Ovary (tissue), 9 donors: ENCODE data around the gene MED26. TPM values are rescaled to one million over a fixed set of nuclear protein-coding genes. Genes with fewer than 3 reads are reported as not detected.
"Not testable (repeated sequence)": the region's sequence is repeated elsewhere in the genome, so short reads cannot be mapped to it uniquely, and the experiment has no call there.

ENCODE experiments used
- DNase-seq, 5 donors: peaks; one replicate each; pipeline ENCODE4 v3.0.0-alpha.2; 2019 to 2020
- H3K27ac ChIP-seq, 2 donors: fragments of 200-600 bp; one replicate each; pipeline versions ENCODE4 v1.5.1 to v1.8.0; 2019 to 2022
- H3K27me3 ChIP-seq: fragments of 200-600 bp; one replicate; pipeline ENCODE4 v1.8.0; 2022
- H3K36me3 ChIP-seq: fragments of 200-600 bp; sonication (generic); one replicate; pipeline ENCODE4 v1.5.1; 2019
- H3K4me1 ChIP-seq: one replicate; pipeline ENCODE4 v1.8.1; 2013; ENCODE audit warnings: mild to moderate bottlenecking, moderate library complexity; ENCODE audit not compliant: insufficient read depth
- H3K4me3 ChIP-seq: fragments of 200-600 bp; sonication (generic); one replicate; pipeline ENCODE4 v1.5.1; 2017
- H3K9me3 ChIP-seq, 2 donors: fragments of 200-600 bp in 1 of 2; sonication (generic) in 1 of 2; one replicate each; pipeline versions ENCODE4 v1.5.1 to v1.8.1; 2013 to 2019; ENCODE audit warnings: mild to moderate bottlenecking in 1 of 2, moderate library complexity in 1 of 2
- CTCF ChIP-seq, 3 donors: fragments of 450-650 bp in 2 of 3; fragments of 200-600 bp in 1 of 3; IDR thresholded peaks; one replicate each; pipeline versions ENCODE4 v1.5.1 to v1.8.0; 2016 to 2022; ENCODE audit warnings: antibody characterized with exemption in 3 of 3, mild to moderate bottlenecking in 1 of 3
- EP300 ChIP-seq: sonication (generic); formaldehyde crosslinking; IDR thresholded peaks from one replicate; pipeline ENCODE4 v1.6.1; 2017; ENCODE audit warnings: antibody characterized with exemption
- POLR2A ChIP-seq: fragments of 450-650 bp; IDR thresholded peaks from one replicate; pipeline ENCODE4 v1.6.1; 2017; ENCODE audit warnings: antibody characterized with exemption, mild to moderate bottlenecking, moderate library complexity
- WGBS, 3 donors: extraction: QIAGEN DNeasy Blood & Tissue Kit in 1 of 3; methylation state at CpG; one replicate each; pipeline versions ENCODE4 v1.1.5 to v1.1.7; 2013 to 2017; 5-methylcytosine and 5-hydroxymethylcytosine counted together
- intact Hi-C, 4 donors: fragments of 100-400 bp; cut with DNase I; formaldehyde crosslinking; loops; one replicate each; pipeline versions ENCODE4 v1.11.0 to v1.15.1; 2022 to 2023
- polyA plus RNA-seq, 2 donors: library from polyadenylated mRNA; stranded (reverse); fragments of 200-250 nt in 1 of 2; fragments of 350-450 nt in 1 of 2; fragmentation: Illumina TruSeq in 1 of 2; extraction: RNeasy Lipid Tissue Mini Kit (QIAGEN cat#74804) in 1 of 2; gene quantifications; one replicate each; pipeline ENCODE4 v1.2.3, GENCODE V29; 2013 to 2014
- total RNA-seq, 7 donors: library from RNA; depleted of rRNA in 2 of 7; stranded (reverse); fragments of >200 nt in 2 of 7; fragmentation: NEBNext Ultra II Directional in 3 of 7; extraction: Animal tissue kit (Norgen Biotek cat#: 25700) in 3 of 7; gene quantifications; one replicate each; pipeline versions ENCODE4 v1.1.0 to v1.2.4, GENCODE V29; 2016 to 2023
- donor health status: DM: no; HTN: no; CAD: no; lungs with moderate emphysema.
- donor health status: DM: no; HTN: no; CAD: no.
- donor health status: Bipolar disorder and iron deficiency.
- donor health status: DM: yes; HTN: yes; CAD: no.
- donor health status: DM: no; HTN: no; CAD: no.
- donor health status: DM: yes; HTN: yes; CAD: no.

MED26 gene
- total and polyA plus RNA-seq, 9 donors: 3.0 to 13.2 (median 10.8) TPM

- DNase-seq: no peak
- WGBS, 3 donors: 83 to 88% (median 87%) methylated on average over 8 of the region's 8 CpGs
- Histone ChIP-seq H3K27me3 (no peaks in the 10 kb centered on the region), H3K9me3 (no peaks in the 10 kb centered on the region), H3K4me3 (no peak overlapping the region), H3K4me1 (no peaks in the 10 kb centered on the region), H3K27ac (no peak overlapping the region), H3K36me3 (no peaks in the 10 kb centered on the region)
- intact Hi-C loops: no loop called here
- no peak for TF ChIP-seq POLR2A
- no peak for TF ChIP-seq EP300
- no peak for TF ChIP-seq CTCF (IDR thresholded peaks at IDR 0.05)
Observed at GRCh38 chr19:16554776-16555175, 73.2 kb downstream of the MED26 start.

GRCh38 chr19:16551902-16552301, 76.1 kb downstream of the MED26 start:
- intact Hi-C loops, H3K27ac ChIP-seq, H3K4me3 ChIP-seq, H3K36me3 ChIP-seq, DNase-seq, H3K9me3 ChIP-seq, H3K27me3 ChIP-seq, H3K4me1 ChIP-seq: not testable (repeated sequence)
- WGBS, 3 donors: 85 to 88% (median 87%) methylated on average over 6 of the region's 6 CpGs

GRCh38 chr19:16548956-16549355, 79.0 kb downstream of the MED26 start:
- 88 to 95% (median 93%) methylated on average over 4 of the region's 4 CpGs for WGBS, 3 donors
- no peaks in the 10 kb centered on the region for H3K9me3 ChIP-seq
- H3K27me3 ChIP-seq: no peaks in the 10 kb centered on the region
- TF ChIP-seq POLR2A: no peak
- TF ChIP-seq EP300: no peak
- TF ChIP-seq CTCF (IDR thresholded peaks at IDR 0.05): no peak
- H3K4me3 ChIP-seq: no peak overlapping the region
- no peaks in the 10 kb centered on the region for H3K4me1 ChIP-seq
- H3K36me3 ChIP-seq: no peaks in the 10 kb centered on the region
- intact Hi-C loops: no loop called here
- H3K27ac ChIP-seq: no peak overlapping the region
- DNase-seq: no peak

GRCh38 chr19:16544473-16545231, 83.4 kb downstream of the MED26 start:
- no peaks in the 10 kb centered on the region for H3K9me3 ChIP-seq
- no peak overlapping the region for H3K4me3 ChIP-seq
- no peak for TF ChIP-seq EP300
- TF ChIP-seq POLR2A: no peak
- no peak for TF ChIP-seq CTCF (IDR thresholded peaks at IDR 0.05)
- intact Hi-C loops: no loop called here
- DNase-seq: no peak
- no peak overlapping the region for H3K27ac ChIP-seq
- no peaks in the 10 kb centered on the region for H3K27me3 ChIP-seq
- H3K4me1 ChIP-seq: peaks cover 9% of the 10 kb centered on the region
- no peaks in the 10 kb centered on the region for H3K36me3 ChIP-seq
- WGBS, 3 donors: 85 to 88% (median 85%) methylated on average over 11 of the region's 11 CpGs

GRCh38 chr19:16543734-16544133, 84.3 kb downstream of the MED26 start:
- H3K27ac ChIP-seq, H3K4me3 ChIP-seq, H3K27me3 ChIP-seq, DNase-seq, H3K9me3 ChIP-seq, H3K36me3 ChIP-seq, intact Hi-C loops: not testable (repeated sequence)
- peaks cover 10% of the 10 kb centered on the region for H3K4me1 ChIP-seq
- WGBS, 3 donors: 79 to 84% (median 80%) methylated on average over 6 of the region's 6 CpGs
